Neural cell (in vitro differentiated cells): Measurements from ENCODE around the gene CTDNEP1. TPM values are rescaled to one million over a fixed set of nuclear protein-coding genes. Genes with fewer than 3 reads are reported as not detected.

ENCODE experiments used
- H2AFZ ChIP-seq: fragments of 200-600, 300-800 bp; sonication (generic), shearing (Covaris generic); 2 replicates; pipeline ENCODE4 v1.6.0; 2014; ENCODE audit warnings: low read depth, mild to moderate bottlenecking, antibody characterized with exemption, low read length, moderate library complexity
- H3F3A ChIP-seq: fragments of 200-600 bp; shearing (Covaris generic); 2 replicates; pipeline ENCODE4 v1.6.1; 2016; ENCODE audit warnings: mild to moderate bottlenecking, moderate library complexity, mixed read lengths, antibody characterized with exemption, low read length; ENCODE audit not compliant: insufficient read depth, poor library complexity, severe bottlenecking
- H3K27ac ChIP-seq: fragments of 200-600, 300-800 bp; sonication (generic), shearing (Covaris generic); 2 replicates; pipeline ENCODE4 v1.5.1; 2014; ENCODE audit warnings: mild to moderate bottlenecking, low read length, moderate library complexity
- H3K27me3 ChIP-seq: fragments of 300-800, 200-600 bp; sonication (generic), shearing (Covaris generic); 2 replicates; pipeline ENCODE4 v1.6.0; 2014; ENCODE audit warnings: mild to moderate bottlenecking, low read depth, low read length, moderate library complexity; ENCODE audit not compliant: insufficient read depth
- H3K36me3 ChIP-seq: fragments of 300-800, 200-600 bp; sonication (generic), shearing (Covaris generic); 2 replicates; pipeline ENCODE4 v1.5.1; 2014; ENCODE audit warnings: mild to moderate bottlenecking, antibody characterized with exemption, low read length, moderate library complexity; ENCODE audit not compliant: insufficient read depth
- H3K4me2 ChIP-seq: fragments of 300-800, 200-600 bp; sonication (generic), shearing (Covaris generic); 2 replicates; pipeline ENCODE4 v1.6.0; 2014; ENCODE audit warnings: mild to moderate bottlenecking, low read length
- H3K4me3 ChIP-seq: fragments of 300-800, 200-600 bp; sonication (generic), shearing (Covaris generic); 2 replicates; pipeline ENCODE4 v1.5.1; 2014; ENCODE audit warnings: mild to moderate bottlenecking, low read length, moderate library complexity
- H3K79me2 ChIP-seq: fragments of 200-600 bp; shearing (Covaris generic); replicated peaks from 2 replicates; pipeline ENCODE4 v1.6.0; 2014; ENCODE audit warnings: mild to moderate bottlenecking, low read length, moderate library complexity; ENCODE audit not compliant: insufficient read depth
- H3K9ac ChIP-seq: fragments of 300-800, 200-600 bp; sonication (generic), shearing (Covaris generic); 2 replicates; pipeline ENCODE4 v1.6.1; 2016; ENCODE audit warnings: mild to moderate bottlenecking, low read length, mixed read lengths
- H3K9me2 ChIP-seq: fragments of 200-600 bp; shearing (Covaris generic); 2 replicates; pipeline ENCODE4 v1.6.1; 2016; ENCODE audit warnings: mild to moderate bottlenecking, low read length, mixed read lengths; ENCODE audit not compliant: insufficient read depth
- H3K9me3 ChIP-seq: fragments of 200-600, 300-800 bp; sonication (generic), shearing (Covaris generic); 2 replicates; pipeline ENCODE4 v1.6.1; 2016; ENCODE audit warnings: mild to moderate bottlenecking, mixed run types, low read length, moderate library complexity, mixed read lengths
- H4K20me1 ChIP-seq: fragments of 200-600 bp; shearing (Covaris generic); 2 replicates; pipeline ENCODE4 v1.6.1; 2016; ENCODE audit warnings: mild to moderate bottlenecking, mixed run types; ENCODE audit not compliant: insufficient read depth
- CTCF ChIP-seq: fragments of 450-650 bp; IDR thresholded peaks from 2 replicates; pipeline ENCODE4 v1.5.1; 2014; ENCODE audit warnings: antibody characterized with exemption, mild to moderate bottlenecking, moderate library complexity; ENCODE audit not compliant: poor library complexity, severe bottlenecking
- EP300 ChIP-seq: fragments of 450-650 bp; conservative IDR thresholded peaks from 2 replicates; pipeline ENCODE4 v1.6.1; 2014; ENCODE audit warnings: antibody characterized with exemption, mild to moderate bottlenecking, moderate library complexity; ENCODE audit not compliant: poor library complexity, severe bottlenecking
- EZH2 ChIP-seq: fragments of 200-600, 300-800 bp; shearing (Covaris generic), sonication (generic); IDR thresholded peaks from 2 replicates; pipeline ENCODE4 v1.6.1; 2014; ENCODE audit warnings: antibody characterized with exemption, low read length, borderline replicate concordance, mild to moderate bottlenecking; ENCODE audit not compliant: insufficient read depth, poor library complexity, severe bottlenecking
- MXI1 ChIP-seq: fragments of 450-650 bp; conservative IDR thresholded peaks from 2 replicates; pipeline ENCODE4 v1.6.1; 2014; ENCODE audit warnings: antibody characterized with exemption, mild to moderate bottlenecking; ENCODE audit not compliant: poor library complexity, severe bottlenecking
- POLR2AphosphoS5 ChIP-seq: IDR thresholded peaks from 2 replicates; pipeline ENCODE4 v1.6.1; 2012
- RAD21 ChIP-seq: fragments of 450-650 bp; conservative IDR thresholded peaks from 2 replicates; pipeline ENCODE4 v1.6.1; 2014; ENCODE audit warnings: antibody characterized with exemption, mild to moderate bottlenecking, moderate library complexity
- REST ChIP-seq: IDR thresholded peaks from 2 replicates; pipeline ENCODE4 v1.6.1; 2012; ENCODE audit warnings: borderline replicate concordance
- SMC3 ChIP-seq: fragments of 450-650 bp; conservative IDR thresholded peaks from 2 replicates; pipeline ENCODE4 v1.6.1; 2014; ENCODE audit warnings: antibody characterized with exemption, mild to moderate bottlenecking, moderate library complexity; ENCODE audit not compliant: poor library complexity
- TAF1 ChIP-seq: IDR thresholded peaks from 2 replicates; pipeline ENCODE4 v1.6.1; 2012; ENCODE audit warnings: low read depth
- polyA plus RNA-seq: library from polyadenylated mRNA; depleted of rRNA; stranded (reverse); fragments of >200 nt; gene quantifications from 2 replicates; pipeline ENCODE4 v1.2.3, GENCODE V29; 2014

The CTDNEP1 gene
- polyA plus RNA-seq, 1 donor from 2014 or later, result 39.4 TPM

- Histone ChIP-seq H3K9me3 (no peaks in the 10 kb centered on the region), H3K4me3 (no peak overlapping the region)
- TF ChIP-seq SMC3 (no peak), CTCF (no peak), EZH2 (no peak), RAD21 (no peak), TAF1 (no peak)
Measured at GRCh38 chr17:7224661-7225111, 26.8 kb downstream of the CTDNEP1 start.

GRCh38 chr17:7224110-7224509, 27.4 kb downstream of the CTDNEP1 start:
- H3K9ac ChIP-seq, result no peak overlapping the region
- no peaks in the 10 kb centered on the region for H3K9me2 ChIP-seq
- TF ChIP-seq POLR2AphosphoS5 (no peak), CTCF (no peak), EP300 (no peak), SMC3 (no peak), RAD21 (no peak), EZH2 (no peak), MXI1 (no peak), TAF1 (no peak), REST (no peak)
- no peaks in the 10 kb centered on the region for H3K36me3 ChIP-seq
- no peak overlapping the region for H3K4me3 ChIP-seq
- no peak overlapping the region for H2AFZ ChIP-seq
- no peak overlapping the region for H3K4me2 ChIP-seq
- no peak overlapping the region for H3K27ac ChIP-seq
- H3K27me3 ChIP-seq, result no peaks in the 10 kb centered on the region
- no peaks in the 10 kb centered on the region for H3F3A ChIP-seq
- no peaks in the 10 kb centered on the region for H3K9me3 ChIP-seq
- peaks cover 3% of the 10 kb centered on the region for H3K79me2 ChIP-seq
- H4K20me1 ChIP-seq, result no peaks in the 10 kb centered on the region

More at GRCh38 chr17:7224661-7225111, 26.8 kb downstream of the CTDNEP1 start:
- Histone ChIP-seq H3K79me2 (no peaks in the 10 kb centered on the region), H3K4me2 (no peak overlapping the region), H3K27ac (no peak overlapping the region), H3K27me3 (no peaks in the 10 kb centered on the region), H3K9ac (no peak overlapping the region), H4K20me1 (no peaks in the 10 kb centered on the region), H3F3A (no peaks in the 10 kb centered on the region), H2AFZ (no peak overlapping the region), H3K9me2 (no peaks in the 10 kb centered on the region), H3K36me3 (no peaks in the 10 kb centered on the region)
